ENCODE measurements around the gene GLP1R. TPM values are rescaled to one million over a fixed set of nuclear protein-coding genes. Genes with fewer than 3 reads are reported as not detected.

GLP1R gene
- total and polyA plus RNA-seq, 4 donors = 0.06 to 1.3 (median 0.13) TPM

- ATAC-seq (ENCODE audit: insufficient read depth, low FRiP score) (no peak), DNase-seq (no peak)
- H3K9me3 ChIP-seq (ENCODE audit: control insufficient read depth in 4 of 4, insufficient read depth in 3 of 4, low read length in 3 of 4) = no peaks in the 10 kb centered on the region
- WGBS, 2 donors = 74% methylated on average over 7 of the region's 7 CpGs
- no peaks in the 10 kb centered on the region for H3K36me3 ChIP-seq (ENCODE audit: control insufficient read depth in 4 of 4, insufficient read depth in 4 of 4, low read length in 4 of 4)
- H3K9ac ChIP-seq (ENCODE audit: insufficient read depth in 1 of 2, low read length in 2 of 2) = no peak overlapping the region
- no peak overlapping the region for H3K27ac ChIP-seq (ENCODE audit: low read depth in 1 of 2, low read length in 1 of 2)
- TF ChIP-seq, protein P1, sequence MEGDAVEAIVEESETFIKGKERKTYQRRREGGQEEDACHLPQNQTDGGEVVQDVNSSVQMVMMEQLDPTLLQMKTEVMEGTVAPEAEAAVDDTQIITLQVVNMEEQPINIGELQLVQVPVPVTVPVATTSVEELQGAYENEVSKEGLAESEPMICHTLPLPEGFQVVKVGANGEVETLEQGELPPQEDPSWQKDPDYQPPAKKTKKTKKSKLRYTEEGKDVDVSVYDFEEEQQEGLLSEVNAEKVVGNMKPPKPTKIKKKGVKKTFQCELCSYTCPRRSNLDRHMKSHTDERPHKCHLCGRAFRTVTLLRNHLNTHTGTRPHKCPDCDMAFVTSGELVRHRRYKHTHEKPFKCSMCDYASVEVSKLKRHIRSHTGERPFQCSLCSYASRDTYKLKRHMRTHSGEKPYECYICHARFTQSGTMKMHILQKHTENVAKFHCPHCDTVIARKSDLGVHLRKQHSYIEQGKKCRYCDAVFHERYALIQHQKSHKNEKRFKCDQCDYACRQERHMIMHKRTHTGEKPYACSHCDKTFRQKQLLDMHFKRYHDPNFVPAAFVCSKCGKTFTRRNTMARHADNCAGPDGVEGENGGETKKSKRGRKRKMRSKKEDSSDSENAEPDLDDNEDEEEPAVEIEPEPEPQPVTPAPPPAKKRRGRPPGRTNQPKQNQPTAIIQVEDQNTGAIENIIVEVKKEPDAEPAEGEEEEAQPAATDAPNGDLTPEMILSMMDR (IDR thresholded peaks at IDR 0.05; ENCODE audit: control extremely low read depth, extremely low read depth) = no peak
- no peaks in the 10 kb centered on the region for H3K4me1 ChIP-seq (ENCODE audit: control insufficient read depth in 5 of 5, insufficient read depth in 5 of 5, low read length in 5 of 5)
- H3K4me3 ChIP-seq = no peak overlapping the region
- peaks cover 0 to 3% (median 0%) of the 10 kb centered on the region in 3 donors for H3K27me3 ChIP-seq (ENCODE audit: control insufficient read depth in 3 of 3, insufficient read depth in 3 of 3, low read length in 2 of 3)
Measured at GRCh38 chr6:39068391-39068790, 19.8 kb downstream of the GLP1R start.

DNA sequence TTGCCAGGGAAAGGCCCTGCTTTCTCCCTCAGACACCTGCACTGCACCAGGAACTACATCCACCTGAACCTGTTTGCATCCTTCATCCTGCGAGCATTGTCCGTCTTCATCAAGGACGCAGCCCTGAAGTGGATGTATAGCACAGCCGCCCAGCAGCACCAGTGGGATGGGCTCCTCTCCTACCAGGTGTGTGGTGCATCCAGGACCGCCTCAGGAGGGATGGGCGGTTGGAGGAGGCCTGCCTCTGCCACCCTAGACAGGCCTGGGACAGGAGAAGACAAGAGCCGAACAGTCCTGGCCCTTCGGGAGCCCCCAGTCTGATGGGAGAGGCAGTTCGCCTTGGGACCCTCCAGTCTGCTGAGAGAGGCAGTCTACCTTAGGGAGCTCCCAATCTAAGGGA, 24.2 kb downstream of the GLP1R start:
- Histone ChIP-seq H3K9me3 (ENCODE audit: control insufficient read depth in 4 of 4, insufficient read depth in 3 of 4, low read length in 3 of 4) (no peaks in the 10 kb centered on the region), H3K27me3 (ENCODE audit: control insufficient read depth in 3 of 3, insufficient read depth in 3 of 3, low read length in 2 of 3) (no peaks in the 10 kb centered on the region), H3K9ac (ENCODE audit: insufficient read depth in 1 of 2, low read length in 2 of 2) (no peak overlapping the region), H3K4me3 (no peak overlapping the region), H3K4me1 (ENCODE audit: control insufficient read depth in 5 of 5, insufficient read depth in 5 of 5, low read length in 5 of 5) (no peaks in the 10 kb centered on the region), H3K36me3 (ENCODE audit: control insufficient read depth in 4 of 4, insufficient read depth in 4 of 4, low read length in 4 of 4) (no peaks in the 10 kb centered on the region), H3K27ac (ENCODE audit: low read depth in 1 of 2, low read length in 1 of 2) (no peak overlapping the region)
- ATAC-seq (ENCODE audit: insufficient read depth, low FRiP score) (no peak), DNase-seq (no peak)
- TF ChIP-seq, protein P1 (IDR thresholded peaks at IDR 0.05; ENCODE audit: control extremely low read depth, extremely low read depth) = no peak
- WGBS, 2 donors = 93 to 96% methylated on average over 9 of the region's 9 CpGs

DNA sequence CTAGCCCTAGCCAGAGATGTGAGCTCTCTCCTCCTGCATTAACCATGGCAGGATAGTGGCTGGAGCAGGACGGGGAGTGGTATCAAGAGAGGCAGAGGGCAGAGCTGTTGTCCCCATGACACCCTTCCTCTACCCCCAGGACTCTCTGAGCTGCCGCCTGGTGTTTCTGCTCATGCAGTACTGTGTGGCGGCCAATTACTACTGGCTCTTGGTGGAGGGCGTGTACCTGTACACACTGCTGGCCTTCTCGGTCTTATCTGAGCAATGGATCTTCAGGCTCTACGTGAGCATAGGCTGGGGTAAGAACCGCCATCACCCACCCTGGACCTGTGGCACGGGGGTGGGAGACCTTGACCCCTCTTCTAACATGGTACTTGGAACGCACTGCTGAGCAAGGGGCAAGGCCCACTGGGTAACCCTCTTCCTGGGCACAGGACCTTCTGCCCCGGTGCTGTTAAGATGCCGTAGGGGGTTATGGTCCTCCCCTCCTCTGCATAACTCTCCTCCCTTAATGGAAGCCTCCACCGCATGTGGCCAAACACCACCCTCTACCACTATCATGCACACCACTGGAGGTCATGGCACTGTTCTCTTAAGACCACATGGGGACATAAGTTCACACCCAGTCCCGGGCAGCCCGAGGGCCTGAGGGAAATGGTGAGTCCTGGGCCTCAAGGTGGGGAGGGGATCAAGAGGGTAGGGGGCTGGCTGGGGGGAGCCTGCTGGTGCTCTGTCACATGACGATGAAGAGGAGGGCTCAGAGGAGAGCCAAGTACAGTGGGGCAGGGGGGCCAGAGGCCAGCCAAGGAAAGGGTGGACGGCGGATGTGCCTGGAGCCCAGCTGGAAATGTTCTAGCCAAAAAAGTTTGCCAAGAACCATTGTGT, 25.1 kb downstream of the GLP1R start:
- no peak overlapping the region for H3K9ac ChIP-seq (ENCODE audit: insufficient read depth in 1 of 2, low read length in 2 of 2)
- no peaks in the 10 kb centered on the region for H3K9me3 ChIP-seq (ENCODE audit: control insufficient read depth in 4 of 4, insufficient read depth in 3 of 4, low read length in 3 of 4)
- no peak overlapping the region for H3K27ac ChIP-seq (ENCODE audit: low read depth in 1 of 2, low read length in 1 of 2)
- DNase-seq (peak; percentile 6 to 34 (median 14)), ATAC-seq (ENCODE audit: insufficient read depth, low FRiP score) (no peak)
- no peaks in the 10 kb centered on the region for H3K36me3 ChIP-seq (ENCODE audit: control insufficient read depth in 4 of 4, insufficient read depth in 4 of 4, low read length in 4 of 4)
- H3K4me3 ChIP-seq = no peak overlapping the region
- no peaks in the 10 kb centered on the region for H3K4me1 ChIP-seq (ENCODE audit: control insufficient read depth in 5 of 5, insufficient read depth in 5 of 5, low read length in 5 of 5)
- TF ChIP-seq, protein P1 (IDR thresholded peaks at IDR 0.05; ENCODE audit: control extremely low read depth, extremely low read depth) = no peak
- H3K27me3 ChIP-seq (ENCODE audit: control insufficient read depth in 3 of 3, insufficient read depth in 3 of 3, low read length in 2 of 3) = no peaks in the 10 kb centered on the region
- WGBS, 2 donors = 88 to 92% methylated on average over 17 of the region's 17 CpGs

Data from lung (tissue), 12 donors.